ENCODE results near the gene ZG16. TPM values are rescaled to one million over a fixed set of nuclear protein-coding genes. Genes with fewer than 3 reads are reported as not detected.
"Not testable (repeated sequence)": the region's sequence is repeated elsewhere in the genome, so short reads cannot be mapped to it uniquely, and the experiment has no call there.

ZG16 gene
- polyA plus RNA-seq, 3 donors: 0.03 to 0.05 TPM; not detected in 1

DNA sequence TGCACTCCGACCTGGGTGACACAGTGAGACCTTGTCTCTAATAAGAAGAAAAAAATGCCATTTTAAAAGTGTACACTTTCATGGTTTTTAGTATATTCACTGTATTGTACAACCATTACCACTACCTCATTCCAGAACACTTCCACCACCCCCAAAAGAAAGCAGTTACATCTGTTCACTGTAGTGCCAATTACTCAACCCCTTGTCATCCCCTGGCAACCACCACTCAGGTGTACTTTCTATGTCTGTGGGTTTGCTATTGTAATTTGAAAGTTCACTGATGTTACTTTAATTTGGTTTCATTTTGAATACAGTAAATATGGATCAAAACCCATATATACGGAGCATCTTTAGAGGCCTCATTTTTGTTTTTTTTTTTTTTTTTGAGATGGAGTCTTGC is 6.1 kb downstream of the ZG16 start:
- no peak for DNase-seq

DNA sequence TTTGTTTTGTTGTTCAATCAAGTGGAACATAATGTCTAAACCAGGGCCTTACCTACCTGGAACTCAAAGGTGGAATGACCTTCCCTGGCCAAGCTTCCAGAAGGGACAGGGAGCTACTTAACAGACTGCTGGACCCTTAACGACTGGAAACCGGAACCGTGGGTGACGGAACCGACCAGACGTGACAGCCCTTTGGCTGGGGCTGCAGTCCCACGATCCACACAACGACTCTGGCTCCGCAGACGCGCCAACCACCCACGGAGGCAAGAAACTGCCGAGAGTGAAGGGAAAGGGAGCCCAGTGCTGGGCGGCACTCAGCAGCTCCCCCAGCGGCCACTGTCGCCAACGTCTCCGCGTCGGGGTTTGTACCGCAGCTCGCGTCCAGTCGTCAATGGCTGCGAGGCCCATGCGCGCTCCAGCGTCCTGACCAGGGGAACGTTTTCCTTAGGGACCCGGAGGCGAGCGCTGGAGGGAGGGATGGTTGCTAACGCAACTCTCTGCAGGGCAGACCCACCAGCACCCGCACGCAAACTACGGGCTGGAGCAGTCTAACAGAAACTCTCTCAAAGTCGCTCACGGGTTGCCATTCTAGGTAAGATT is 6.9 kb downstream of the ZG16 start:
- peak; percentile 55 for DNase-seq

DNA sequence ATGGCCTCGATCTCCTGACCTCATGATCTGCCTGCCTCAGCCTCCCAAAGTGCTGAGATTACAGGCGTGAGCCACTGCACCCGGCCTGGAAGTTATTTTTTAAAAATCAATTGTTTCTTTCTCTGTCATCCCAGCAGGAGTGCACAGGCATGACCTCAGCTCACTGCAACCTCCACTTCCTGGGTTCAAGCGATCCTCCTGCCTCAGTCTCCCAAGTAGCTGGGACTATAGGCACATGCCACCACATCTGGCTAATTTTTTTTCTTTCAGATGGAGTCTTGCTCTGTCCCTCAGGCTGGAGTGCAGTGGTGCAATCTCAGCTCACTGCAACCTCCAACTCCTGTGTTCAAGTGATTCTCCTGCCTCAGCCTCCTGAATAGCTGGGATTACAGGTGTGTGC is 9.1 kb downstream of the ZG16 start:
- DNase-seq: not testable (repeated sequence)

DNA sequence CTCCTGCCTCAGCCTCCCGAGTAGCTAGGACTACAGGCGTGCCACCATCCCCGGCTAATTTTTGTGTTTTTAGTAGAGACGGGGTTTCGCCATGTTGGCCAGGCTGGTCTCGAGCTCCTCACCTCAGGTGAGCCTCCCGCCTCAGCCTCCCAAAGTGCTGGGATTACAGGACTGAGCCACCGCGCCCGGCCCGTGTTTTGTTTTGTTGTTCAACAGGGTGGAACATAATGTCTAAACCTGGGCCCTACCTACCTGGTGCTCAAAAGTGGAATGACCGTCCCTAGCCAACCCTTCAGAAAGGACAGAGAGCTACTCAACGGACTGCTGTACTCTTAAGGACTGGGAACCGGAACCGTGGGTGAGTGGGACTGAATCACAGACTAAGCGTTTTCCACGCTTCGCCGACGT is 11.7 kb downstream of the ZG16 start:
- DNase-seq: no peak

DNA sequence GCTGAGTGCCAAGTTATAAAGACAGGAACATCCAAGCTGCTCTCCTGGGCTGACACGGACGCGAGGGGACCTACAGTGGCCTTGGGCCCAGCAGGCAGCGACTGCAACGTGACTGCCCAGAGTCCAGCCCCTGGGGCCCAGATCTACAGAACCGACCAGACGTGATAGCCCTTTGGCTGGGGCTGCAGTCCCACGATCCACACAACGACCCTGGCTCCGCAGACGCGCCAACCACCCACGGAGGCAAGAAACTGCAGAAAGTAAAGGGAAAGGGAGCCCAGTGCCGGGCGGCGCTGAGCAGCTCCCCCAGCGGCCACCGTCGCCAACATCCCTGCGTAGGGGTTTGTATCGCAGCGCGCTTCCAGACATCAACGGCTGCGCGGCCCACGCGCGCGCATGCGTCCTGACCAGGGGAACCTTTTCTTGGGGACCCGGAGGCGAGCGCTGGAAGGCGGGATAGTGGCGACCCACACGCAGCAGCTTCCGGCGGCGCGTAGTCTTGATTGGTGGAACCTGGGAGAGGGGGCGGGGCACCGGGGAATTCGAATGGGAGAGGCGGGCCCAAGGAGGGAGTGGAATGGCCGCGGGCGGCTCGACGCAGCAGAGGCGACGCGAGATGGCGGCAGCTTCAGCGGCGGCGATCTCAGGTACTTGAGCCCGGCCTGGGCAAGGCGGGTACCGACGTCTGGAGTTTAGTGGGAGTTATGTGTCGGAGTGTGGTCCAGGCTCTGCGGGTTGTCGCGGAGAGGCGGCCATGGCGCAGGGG is 12.3 kb downstream of the ZG16 start, which contains the start of gene KIF22:
Gene KIF22, plus strand, starts transcription at position 569 of the 766 bp plus-strand sequence. Its CDS starts 9 bp downstream, at position 578.
- DNase-seq: peak; percentile 99

DNA sequence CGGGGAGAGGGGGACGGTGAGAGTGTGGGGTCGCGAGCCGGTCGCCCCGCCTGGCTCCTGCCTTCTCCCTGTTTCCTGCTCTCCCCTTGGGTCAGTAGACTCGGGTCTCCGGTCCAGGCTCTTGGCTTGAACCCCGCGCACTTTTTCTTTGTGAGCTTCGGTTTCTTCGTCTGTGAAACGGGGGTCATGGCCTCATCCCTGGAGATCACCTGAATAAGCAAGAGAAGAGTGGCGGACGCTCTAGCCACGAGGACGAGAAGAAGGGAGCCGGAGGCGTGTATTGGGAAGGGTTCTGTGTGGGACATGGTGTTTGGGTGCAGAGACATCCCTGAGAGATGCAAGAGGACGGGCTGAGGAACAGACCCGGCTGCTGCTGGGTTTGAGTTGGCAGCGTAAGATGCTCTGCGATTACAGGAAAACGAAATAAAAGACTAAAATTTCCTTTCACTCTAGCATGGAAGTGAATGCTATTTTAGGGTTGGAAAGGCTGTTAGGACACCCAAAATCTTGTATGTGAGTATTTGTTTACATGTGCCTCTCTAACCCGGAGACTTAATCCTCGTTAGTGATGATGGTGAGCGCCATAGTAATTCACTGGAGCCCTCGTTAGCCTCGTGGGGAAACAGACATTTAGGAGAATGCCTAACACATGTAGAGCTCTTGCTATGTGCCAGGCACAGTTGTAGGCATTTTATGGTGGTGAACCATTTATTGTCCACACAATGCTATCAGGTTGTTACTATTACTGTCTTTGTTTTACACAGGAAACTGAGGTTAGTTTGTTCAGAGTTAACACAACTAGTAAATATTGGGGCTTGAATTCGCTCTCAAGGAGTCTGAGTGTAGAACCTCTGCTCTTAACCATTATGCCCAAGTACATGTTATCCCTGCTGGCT is 13.1 kb downstream of the ZG16 start:
- DNase-seq: no peak

DNA sequence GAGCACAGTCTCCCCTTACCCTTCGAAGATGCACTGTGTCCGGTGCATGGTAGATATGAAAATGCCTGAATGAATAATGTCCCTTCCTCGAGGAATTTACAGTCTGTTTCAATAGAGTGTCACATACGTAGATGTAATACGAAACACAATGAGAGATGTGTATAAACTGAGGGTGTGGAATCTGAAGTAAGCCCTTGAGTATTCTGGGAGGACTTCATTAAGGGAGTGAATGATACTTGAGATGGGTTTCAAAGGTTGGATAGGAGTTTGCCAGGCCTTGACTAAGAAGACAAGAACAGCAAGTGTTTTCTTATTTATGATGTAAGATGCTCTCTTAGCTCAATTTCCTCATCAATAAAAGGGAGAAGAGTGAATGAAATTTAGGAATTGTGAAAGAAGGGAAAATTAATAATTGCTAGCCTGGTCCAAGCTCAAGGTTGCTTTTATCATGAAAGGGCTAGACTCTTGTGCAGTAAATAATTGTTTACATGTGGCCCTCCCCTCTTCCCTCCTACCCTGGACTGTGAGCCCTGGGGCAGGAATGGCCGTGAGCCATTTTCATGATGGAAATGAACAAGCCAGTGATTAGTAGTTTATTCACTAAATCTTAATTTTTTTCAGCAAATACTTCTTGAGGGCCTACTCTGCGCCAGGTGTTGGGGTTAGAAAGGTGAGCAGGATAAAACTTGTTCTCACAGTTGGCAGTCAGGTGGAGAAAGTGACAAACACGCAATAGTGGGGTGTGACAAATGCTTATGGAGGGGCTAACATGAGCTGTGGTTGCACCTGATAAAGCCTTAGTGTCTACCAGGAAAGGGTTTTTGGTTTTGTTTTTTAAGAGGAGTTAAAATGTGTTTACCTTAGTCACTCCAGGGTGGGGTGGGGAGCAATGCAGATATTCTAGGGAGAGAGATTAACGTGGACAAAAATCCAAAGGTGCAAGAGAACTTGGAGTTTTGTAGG is 14.1 kb downstream of the ZG16 start:
- DNase-seq: no peak

DNA sequence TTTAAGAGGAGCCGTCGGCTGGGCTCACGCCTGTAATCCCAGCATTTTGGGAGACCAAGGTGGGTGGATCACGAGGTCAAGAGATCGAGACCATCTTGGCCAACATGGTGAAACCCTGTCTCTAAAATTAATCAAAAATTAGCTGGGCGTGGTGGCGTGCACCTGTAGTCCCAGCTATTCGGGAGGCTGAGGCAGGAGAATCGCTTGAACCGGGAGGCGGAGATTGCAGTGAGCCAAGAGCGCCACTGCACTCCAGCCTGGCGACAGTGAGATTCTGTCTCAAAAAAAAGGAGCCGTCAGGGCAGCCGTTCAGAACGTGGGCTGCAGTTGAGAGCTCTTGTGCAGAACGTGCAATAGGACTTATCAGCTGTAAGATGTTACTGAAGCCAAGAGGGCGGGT is 15.1 kb downstream of the ZG16 start:
- not testable (repeated sequence) for DNase-seq

DNA sequence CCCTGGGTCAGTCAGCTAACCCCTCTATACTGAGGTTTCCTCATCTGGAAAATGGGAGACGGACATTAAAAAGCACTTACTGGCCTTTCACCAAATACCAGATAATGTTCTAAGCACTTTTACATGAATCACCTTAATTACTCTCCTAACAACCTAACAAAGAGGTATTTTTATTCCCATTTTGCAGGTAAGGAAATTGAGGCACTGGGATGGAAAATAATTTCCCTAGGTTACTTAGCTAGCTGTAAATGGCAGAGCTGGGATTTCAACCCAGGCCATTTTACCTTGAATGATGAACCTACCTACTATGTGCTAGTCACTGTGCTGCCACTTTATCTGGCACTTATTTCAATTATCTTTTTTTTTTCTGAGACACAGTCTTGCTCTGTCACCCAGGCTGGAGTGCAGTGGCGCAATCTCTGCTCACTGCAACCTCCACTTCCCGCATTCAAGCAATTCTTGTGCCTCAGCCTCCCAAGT is 16.2 kb downstream of the ZG16 start:
- no peak for DNase-seq

DNA sequence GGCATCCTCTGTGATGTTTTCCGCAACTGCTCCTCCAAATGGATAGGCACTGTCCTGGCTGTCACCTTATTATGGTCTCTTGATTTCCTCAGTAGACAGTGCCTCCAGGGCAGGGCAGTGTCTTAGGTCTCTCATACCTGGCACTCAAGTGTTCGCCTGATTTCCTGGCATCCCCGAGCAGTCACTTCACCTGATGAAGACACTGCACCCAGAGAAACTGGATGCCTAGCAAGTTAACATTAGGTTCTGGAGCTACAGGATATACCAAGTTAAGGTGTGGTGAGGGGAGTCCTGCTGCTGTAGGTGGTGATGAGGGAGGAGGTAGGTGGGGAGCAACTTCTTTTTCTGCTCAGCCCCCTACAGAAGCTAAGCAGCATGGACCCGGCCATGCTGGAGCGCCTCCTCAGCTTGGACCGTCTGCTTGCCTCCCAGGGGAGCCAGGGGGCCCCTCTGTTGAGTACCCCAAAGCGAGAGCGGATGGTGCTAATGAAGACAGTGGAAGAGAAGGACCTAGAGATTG is 24.4 kb downstream of the ZG16 start:
- no peak for DNase-seq

DNA sequence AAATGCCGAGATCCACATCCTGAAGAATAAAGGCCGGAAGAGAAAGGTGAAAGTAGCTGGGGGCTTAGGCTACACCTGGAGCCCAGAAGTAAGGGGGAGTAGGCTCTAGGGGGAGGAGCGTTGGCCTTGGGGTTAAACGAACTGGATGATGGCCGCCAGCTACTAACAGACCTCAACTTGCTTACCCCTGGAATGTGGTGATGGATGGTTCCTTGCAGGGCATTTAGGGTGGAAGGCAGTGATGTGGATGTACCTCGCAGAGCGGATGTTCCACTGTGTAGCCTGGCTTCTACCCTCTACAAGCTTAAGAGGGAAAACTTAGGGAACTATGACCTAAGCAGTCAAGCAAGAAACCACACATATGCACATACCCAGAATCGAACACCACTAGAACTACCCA is 26.0 kb downstream of the ZG16 start:
- DNase-seq: no peak

DNA sequence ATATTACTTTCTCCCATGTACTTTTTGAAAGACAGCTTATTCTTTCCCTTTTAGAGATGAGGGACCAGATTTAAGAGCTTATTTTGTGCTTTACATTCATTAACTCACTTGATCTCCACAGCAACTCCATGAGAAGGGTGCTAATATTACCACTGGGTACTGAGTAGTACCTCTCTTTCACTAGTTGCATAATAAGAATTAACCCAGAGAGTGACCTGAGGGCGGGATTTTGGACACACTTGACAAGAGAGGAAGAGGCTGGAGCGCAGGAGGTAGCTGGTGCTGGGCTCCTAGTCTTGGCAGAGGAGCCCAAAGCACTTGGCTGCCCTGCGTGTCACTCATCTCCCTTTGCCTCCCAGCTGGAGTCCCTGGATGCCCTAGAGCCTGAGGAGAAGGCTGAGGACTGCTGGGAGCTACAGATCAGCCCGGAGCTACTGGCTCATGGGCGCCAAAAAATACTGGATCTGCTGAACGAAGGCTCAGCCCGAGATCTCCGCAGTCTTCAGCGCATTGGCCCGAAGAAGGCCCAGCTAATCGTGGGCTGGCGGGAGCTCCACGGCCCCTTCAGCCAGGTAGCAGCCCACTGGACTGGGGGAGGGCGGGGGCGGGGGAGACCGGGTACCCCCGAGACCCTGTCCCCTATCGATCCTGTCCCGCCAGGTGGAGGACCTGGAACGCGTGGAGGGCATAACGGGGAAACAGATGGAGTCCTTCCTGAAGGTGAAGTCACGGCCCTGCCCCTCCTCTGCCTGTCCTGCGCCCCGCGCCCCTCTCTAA is 26.6 kb downstream of the ZG16 start:
- DNase-seq: no peak

DNA sequence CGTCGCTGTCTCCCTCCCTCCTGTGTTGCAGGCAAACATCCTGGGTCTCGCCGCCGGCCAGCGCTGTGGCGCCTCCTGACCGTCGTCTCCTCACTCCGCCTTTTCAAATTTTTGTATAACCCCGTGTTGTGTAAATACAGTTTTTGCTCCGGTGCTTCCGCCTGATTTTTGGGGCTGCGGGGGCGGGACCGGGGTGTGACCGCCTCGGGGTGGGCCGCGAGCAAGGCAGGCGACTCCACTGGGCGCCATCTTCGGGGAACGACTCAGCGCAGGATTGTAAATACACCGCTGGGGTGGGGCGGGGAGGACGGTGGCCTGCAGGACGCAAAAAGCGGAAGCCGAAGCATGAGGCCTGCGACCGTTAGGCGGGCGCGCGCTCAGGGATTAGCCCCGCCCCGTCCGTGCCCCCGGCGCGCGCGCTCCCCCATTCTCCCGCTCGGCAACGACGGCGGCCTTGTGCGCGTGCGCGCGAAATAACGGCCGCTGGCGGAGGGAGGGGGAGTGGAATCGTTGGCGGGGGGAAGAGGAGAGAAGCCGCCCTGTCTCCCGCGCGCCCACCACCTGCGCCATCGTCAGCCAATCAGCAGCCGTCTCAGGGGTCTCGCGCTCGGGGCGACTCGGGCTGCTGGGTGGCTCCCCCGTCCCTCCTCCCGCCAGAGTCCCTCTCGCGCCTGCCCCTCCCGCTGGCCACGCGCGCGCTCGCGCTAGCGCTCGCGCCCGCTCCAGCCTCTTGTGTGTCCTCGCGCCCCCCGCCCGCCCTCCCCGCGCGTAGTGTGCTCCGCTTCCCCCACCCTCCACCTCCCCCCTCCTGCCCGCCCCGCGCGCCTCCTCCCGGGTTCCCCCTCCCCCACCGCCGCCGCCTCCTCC is 27.4 kb downstream of the ZG16 start:
- peak; percentile 97 for DNase-seq

DNA sequence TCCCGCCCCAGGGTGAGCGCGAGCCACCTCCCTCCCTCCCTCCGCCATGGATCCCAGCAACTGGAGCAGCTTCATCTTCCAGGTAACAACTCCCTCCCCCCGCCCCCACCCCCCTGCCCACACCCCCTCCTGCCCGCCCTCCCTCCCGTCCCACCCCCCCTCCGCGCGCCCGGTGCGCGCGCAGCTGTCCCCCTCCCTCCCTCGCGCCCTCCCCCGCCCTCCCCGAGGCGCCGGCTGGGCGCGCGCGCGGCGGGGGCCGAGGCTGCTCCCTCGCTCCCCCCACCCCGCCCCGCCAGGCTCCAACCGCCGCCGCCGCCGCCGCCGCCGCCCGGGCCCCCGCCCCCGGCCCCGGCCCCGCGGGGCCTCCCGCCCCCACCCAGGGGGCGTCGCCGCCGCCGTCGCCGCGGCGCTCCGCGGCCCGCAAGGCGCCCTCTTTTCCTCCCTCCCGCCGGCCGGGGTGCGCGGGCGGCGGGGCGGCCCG is 28.1 kb downstream of the ZG16 start, which contains the start of gene MAZ:
Gene MAZ, plus strand, starts transcription at position 431 of the 481 bp plus-strand sequence. CDS start 173 bp downstream, outside the sequence.
- DNase-seq: no peak

DNA sequence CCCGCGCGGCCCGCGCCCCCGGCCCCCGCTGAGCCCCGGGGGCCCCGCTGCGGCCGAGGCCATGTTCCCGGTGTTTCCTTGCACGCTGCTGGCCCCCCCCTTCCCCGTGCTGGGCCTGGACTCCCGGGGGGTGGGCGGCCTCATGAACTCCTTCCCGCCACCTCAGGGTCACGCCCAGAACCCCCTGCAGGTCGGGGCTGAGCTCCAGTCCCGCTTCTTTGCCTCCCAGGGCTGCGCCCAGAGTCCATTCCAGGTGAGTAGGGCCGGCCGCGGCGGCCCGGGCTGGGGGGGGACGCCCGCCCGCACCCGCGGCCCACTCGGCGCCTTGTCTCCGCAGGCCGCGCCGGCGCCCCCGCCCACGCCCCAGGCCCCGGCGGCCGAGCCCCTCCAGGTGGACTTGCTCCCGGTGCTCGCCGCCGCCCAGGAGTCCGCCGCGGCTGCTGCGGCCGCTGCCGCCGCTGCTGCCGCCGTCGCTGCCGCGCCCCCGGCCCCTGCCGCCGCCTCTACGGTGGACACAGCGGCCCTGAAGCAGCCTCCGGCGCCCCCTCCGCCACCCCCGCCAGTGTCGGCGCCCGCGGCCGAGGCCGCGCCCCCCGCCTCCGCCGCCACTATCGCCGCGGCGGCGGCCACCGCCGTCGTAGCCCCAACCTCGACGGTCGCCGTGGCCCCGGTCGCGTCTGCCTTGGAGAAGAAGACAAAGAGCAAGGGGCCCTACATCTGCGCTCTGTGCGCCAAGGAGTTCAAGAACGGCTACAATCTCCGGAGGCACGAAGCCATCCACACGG is 28.8 kb downstream of the ZG16 start:
- DNase-seq: no peak

DNA sequence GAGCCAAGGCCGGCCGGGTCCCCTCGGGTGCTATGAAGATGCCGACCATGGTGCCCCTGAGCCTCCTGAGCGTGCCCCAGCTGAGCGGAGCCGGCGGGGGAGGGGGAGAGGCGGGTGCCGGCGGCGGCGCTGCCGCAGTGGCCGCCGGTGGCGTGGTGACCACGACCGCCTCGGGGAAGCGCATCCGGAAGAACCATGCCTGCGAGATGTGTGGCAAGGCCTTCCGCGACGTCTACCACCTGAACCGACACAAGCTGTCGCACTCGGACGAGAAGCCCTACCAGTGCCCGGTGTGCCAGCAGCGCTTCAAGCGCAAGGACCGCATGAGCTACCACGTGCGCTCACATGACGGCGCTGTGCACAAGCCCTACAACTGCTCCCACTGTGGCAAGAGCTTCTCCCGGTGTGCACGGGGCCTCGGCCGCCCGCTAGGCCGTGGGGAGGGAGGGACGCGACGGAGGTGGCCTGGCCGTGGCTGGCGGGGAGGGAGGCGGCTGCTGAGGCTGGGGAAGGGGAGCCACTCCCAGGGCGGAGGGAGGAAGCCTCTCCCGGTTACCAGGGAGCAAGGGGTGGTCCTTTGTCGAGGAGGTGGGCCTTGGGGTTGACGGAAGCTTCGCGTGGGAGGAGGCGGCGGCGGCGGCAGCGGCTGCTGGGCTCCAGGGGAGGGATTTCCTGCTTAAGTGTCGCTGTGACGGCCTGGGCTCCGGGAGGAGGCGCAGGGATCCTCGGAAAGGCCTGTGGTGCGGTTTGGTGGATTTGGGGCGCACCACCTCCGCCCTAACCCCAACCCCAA is 29.6 kb downstream of the ZG16 start:
- peak; percentile 91 for DNase-seq
